ENCODE results near the gene CREB3L1.

Gene CREB3L1

DNA sequence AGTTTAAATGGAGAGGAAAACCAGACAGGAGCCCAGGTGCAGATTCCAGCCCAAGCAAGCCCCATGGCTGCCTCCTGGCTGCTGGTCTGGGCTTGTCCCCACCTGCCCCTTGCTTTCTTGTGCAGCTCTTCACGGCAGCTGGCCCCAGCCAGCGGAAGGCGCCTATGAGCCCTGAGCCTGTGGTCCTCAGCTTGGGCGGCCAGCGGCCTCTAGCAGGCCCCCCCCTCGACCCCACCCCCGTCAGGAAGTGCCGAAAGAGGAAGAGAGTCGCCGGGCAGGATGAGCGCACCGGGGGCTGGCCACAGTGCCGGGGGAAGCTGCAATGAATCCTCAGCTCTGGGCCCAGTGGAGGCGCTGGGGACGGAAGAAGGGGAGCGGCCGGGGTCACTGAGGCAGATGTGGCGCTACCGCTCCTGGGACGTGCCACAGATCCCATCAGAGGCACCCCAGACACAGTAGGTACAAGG, 67.7 kb downstream of the CREB3L1 start:
- DNase-seq (ENCODE audit: low read depth), result no peak

DNA sequence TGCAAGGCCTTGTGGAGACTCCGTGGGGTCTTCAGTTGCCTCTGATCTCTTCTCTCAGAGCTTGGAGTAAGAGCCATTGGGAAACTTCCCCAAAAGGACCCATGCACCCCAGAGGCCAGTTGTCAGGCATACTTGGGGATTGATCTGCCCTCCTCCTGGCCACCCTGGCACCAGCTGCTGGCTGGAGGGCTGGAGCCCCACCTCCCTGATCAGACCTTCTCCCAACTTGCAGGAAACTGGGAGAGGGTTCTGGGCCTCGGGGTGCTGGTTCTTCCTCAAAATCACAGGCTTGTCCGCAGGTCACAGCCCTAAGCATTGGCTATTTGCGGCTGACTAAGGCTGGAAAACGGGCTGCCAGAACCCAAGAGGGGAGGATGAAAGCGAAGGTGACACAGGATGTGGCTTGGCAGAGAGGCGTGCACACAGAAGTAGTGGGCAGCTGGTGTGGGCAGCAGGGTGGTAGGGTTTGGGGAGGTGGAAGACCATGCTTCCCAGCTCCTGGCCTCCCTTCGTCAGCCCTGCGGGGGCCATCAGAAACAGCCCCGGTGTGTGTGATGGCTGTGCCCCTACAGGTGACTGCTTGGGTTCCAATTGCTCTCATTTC, 68.5 kb downstream of the CREB3L1 start:
- no peak for DNase-seq (ENCODE audit: low read depth)

DNA sequence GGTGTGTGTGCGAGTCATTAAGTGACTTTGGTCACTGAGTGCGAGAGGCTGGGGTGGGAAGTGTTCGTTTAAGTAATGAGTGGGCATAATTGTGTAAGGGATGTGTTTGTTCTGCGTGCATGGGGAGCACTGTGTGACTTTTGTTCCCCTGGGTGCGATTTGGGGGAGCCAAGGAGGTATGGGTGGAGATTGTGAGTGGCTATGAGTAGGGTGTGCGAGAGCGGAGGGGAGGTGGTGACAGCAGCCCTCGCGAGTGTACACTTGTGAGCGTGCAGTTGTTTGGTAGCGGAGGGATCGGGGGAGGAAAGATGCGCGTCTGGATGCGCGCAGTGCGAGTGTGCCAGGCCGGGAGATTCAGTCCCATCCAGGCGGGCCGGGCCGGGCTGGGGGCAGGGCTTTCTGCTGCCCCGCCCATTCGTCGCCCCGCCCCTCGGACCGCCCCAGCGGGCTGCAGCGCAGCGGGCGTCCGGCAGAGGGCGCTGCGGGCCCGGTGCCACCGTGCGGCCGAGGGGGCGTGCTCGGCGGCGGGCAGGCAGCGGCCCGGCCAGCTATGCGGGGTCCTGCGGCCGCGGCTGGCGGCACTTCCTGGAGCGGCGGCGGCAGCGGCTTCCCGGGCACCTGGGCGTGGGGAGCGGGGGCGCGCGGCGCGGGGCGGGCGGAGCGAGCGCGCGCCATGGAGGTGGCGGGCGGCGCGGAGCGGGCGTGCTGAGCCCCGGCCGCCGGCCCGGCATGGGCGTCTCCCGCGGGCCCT, 69.6 kb downstream of the CREB3L1 start, which contains the start of gene DGKZ:
TSS of gene DGKZ (plus strand) at position 578 of the 751 bp plus-strand sequence. CDS start 197 bp downstream, outside the sequence.
- peak; percentile 58 for DNase-seq (ENCODE audit: low read depth)

- no peak for DNase-seq (ENCODE audit: low read depth)
Measured at GRCh38 chr11:46347637-46348311, 70.3 kb downstream of the CREB3L1 start.

DNA sequence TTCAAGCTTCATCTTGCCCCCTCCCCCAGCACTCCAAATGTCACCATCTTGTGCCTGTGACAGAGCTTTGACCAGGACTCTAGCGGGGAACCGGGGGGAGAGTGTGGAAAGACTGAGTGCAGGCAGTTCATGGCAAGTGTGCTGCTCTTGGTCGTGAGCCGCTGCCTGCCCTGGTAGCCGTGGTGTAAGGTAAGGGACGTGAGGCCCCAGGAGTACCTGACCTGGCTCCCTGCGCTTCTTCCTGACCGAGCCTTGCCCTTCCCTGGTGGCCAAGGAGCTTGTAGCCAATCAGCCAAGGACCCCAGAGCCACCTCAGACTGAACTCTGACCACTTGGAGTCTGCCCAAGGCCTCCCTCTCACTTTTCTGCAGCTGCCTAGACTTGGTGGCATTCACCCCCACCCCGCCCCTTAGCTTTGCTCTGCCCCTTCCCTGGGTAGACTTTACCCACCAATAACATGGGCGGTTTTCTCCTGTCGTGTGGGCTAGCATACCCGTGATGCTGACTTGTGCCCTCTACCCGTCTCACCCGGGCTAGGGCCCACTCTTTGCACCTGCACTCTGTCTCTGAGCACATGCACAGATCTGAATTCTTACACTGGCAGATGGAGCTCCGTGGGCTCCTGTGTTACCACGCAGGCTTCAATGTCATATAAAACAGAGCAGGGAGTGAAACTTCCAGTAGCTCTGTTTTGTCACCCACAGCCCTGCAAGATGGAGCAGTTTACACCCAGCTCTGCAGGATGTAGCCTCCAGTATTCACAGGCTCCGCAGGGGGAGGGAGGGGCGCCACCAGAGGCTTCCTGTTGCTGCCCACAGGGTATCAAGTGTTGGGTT, 71.3 kb downstream of the CREB3L1 start:
- no peak for DNase-seq (ENCODE audit: low read depth)

- no peak for DNase-seq (ENCODE audit: low read depth)
Measured at GRCh38 chr11:46350695-46351094, 73.2 kb downstream of the CREB3L1 start.

GRCh38 chr11:46351148-46351547, 73.7 kb downstream of the CREB3L1 start:
- DNase-seq (ENCODE audit: low read depth), result no peak

DNA sequence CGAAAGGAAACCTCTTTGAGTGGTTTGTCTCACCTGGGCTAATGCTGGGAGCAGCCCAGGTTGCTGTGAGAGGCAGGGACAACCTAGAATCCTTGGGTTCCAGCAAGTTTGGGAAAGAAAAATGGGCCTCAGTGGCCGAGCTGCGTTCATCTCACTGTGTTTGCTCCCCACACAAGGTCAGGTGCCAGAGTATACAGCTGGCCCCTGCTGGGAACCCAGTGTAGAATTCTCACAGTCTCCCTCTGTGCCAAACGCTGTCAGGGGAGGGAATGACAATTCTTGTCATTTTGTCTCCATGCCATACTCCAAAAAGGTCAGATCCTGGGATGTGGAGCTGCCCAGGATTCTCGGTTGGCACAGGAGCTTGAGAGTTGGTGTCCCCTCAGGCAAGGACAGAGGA, 74.1 kb downstream of the CREB3L1 start:
- no peak for DNase-seq (ENCODE audit: low read depth)

- DNase-seq (ENCODE audit: low read depth), result no peak
Measured at GRCh38 chr11:46352063-46352841, 74.8 kb downstream of the CREB3L1 start.

GRCh38 chr11:46353698-46354097, 76.2 kb downstream of the CREB3L1 start:
- DNase-seq (ENCODE audit: low read depth), result no peak

DNA sequence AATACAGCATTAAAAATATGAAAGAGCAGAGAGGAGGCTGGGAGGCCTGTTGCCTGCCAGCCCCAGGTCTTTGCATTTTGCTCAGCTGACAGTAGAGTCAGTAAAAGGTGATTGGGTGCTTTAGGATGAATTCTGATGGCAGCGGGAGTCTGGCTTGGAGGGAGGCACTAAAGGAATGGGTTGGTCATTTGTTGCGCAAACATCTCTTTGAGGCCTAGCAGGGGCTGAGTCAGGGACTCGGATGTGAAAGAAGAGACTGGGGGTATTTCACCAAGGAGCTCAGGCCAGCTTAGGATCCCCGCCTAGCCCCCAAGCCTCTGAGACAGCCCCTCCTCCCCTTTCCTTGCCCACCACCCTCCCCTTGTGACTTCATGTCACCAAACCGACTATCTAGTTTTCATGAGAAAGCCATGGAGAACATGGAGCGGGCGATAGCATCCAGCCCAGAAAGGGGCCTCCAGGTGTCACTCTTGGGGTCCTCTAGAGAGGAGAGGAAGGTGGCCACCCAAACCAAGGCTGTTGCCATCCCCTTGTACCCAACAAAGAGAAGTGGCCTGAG, 79.5 kb downstream of the CREB3L1 start:
- DNase-seq (ENCODE audit: low read depth), result no peak

DNA sequence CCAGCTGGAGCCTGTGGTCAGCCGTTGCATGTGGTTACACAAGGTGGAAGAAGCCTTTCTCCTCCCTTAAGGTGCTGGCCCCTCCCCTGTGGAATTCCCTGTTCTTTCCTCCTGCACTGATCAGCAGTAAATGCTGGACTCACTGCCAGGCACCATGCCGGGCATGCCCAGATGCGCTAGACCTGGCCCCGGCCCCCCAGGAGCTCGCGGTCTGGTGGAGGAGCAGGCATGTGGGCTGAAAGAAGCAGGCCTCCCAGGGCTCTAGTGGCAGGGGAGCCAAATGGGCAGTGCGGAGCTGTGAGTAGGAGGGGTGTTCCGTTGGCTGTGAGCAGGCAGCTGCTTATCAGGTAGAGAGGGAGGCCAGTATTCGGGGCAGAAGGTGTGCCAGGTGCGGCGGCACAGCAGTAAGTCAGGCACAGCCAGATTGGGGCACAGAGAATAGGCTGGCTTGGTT, 80.0 kb downstream of the CREB3L1 start:
- DNase-seq (ENCODE audit: low read depth), result no peak

- no peak for DNase-seq (ENCODE audit: low read depth)
Measured at GRCh38 chr11:46359953-46360352, 82.5 kb downstream of the CREB3L1 start.

DNA sequence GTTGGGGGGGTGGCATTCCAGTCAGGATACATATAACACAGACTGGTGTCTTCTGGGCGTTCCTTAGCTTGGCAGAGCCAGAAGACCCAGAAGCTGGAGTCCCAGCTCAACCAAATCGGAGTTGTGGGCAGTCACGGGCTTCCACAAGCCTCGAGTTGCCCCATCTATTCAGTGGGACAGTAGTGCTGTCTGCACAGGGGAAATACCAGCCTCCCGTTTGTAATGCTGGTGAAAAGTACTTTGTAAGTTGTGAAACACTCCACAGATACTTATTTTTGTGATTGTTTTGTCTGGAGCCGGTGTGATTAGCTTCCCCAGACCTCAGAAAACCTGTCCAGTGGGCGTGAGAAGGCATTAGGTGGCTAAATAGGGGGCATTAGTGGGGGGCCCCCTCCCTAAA, 83.4 kb downstream of the CREB3L1 start:
- DNase-seq (ENCODE audit: low read depth), result no peak

- DNase-seq (ENCODE audit: low read depth), result no peak
Measured at GRCh38 chr11:46361283-46362155, 84.1 kb downstream of the CREB3L1 start.

DNA sequence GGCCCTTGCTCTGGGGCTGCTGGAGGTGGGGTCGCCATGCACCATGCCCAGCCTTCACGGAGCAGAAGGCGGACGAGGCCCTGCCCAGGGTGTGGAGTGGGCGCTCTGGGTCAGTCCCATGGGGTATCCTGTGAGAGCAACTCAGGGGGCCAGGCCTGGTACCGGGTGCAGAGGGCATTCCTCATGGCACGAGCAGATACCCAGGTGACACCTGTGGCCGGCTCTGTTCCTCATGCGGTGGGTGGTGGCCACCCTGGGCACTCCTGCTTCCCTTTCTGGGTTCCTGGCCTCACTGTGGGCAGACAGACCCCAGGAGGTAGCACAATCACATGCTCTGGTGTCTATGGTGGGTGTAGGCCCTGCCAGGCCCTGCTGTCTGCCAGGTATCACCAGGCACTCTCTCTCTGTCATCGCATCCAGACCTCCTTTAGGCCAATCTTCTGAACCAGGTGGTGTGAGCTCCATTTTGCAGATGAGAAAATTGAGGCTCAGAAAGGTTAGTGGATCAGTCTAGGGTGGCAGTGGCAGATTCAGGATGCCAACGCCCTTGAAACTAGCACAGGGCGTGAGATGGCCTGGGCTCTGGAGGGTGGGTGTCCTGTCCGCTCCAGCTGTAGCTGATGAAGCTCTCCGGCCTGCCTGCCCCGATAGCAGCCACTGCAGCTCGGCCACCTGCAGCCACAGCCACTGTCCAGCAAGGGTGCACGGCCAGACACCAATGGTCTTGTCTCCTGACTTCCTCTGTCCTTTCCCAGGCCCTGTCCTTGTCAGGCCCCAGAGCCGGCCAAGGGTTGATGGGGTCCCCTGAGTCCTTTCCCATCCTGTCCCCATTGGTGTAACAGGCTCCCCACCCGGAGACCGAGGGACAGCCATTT, 84.9 kb downstream of the CREB3L1 start:
- DNase-seq (ENCODE audit: low read depth), result no peak

- DNase-seq (ENCODE audit: low read depth), result no peak
Measured at GRCh38 chr11:46363031-46363407, 85.6 kb downstream of the CREB3L1 start.

- DNase-seq (ENCODE audit: low read depth), result no peak
Measured at GRCh38 chr11:46363455-46364005, 86.1 kb downstream of the CREB3L1 start.

- DNase-seq (ENCODE audit: low read depth), result no peak
Measured at GRCh38 chr11:46364056-46364455, 86.6 kb downstream of the CREB3L1 start.
